D721Med (cell line): Measurements from ENCODE around the gene ZBTB8B.

Experiments used
- DNase-seq: peaks from one replicate; pipeline ENCODE4 v3.0.0; 2011; ENCODE audit warnings: low spot score; ENCODE audit not compliant: insufficient read length
- FAIRE-seq: peaks from 2 replicates; lab custom pipeline; 2011; peaks lifted over from hg19 to GRCh38; lab: Jason Lieb, UNC
- TF ChIP-seq, protein P1 (sequence below): IDR thresholded peaks from 2 replicates; pipeline ENCODE4 v1.5.1; 2012; ENCODE audit warnings: mild to moderate bottlenecking, control low read depth; ENCODE audit not compliant: insufficient read depth; ENCODE audit errors: missing control alignments

ZBTB8B gene

DNA sequence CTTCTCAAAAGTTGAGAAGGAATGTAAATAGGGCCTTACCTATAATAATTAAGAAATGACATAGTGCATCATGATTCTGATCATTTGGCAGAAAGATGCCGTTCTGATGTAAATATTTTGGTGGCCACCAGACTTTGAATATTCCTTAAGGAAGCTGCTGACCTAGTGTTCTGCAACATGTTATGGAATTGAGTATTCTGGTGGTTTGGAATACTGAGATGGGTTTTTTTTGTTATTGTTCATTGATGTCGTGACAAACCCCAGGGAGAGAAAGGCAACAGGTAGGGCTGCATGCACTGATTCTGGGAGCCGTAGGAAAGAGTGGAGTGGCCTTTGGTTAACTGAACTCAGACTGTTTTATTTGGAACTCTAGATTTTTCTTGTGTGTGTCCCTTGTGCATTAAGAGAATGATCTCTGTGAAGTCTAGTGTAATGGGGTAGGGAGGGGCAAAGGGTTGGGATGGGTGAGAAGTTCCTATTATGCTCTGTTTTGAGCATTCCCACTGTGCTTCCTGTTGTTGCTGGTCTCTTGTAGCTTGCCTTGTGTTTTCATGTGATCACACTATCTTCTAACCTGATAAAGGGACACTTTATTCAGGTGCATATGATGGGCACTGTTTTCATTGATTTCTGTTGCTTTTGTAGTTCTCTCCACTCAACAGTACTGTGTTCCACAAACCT, 25.0 kb downstream of the ZBTB8B start:
- no peak for FAIRE-seq

DNA sequence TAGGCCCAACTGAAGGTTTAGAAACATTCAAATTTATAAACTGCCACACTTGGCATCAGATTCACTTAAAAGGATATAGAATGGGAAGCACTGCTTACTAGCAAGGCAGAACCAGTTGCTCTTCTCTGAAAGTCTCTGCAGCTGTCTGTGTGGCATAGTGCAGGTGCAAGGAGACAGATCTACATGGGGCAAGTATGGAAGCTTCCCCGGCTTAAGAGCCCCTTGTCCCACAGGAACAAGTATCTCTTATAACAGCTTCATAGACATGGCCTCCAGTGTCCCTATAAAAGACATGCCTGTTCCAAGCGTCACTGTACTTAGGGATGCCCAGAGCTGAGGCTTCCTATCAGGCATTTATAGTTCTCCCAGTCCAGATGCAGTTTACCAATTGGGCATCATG, 26.5 kb downstream of the ZBTB8B start:
- no peak for FAIRE-seq
- no peak for DNase-seq
- TF ChIP-seq, protein P1, sequence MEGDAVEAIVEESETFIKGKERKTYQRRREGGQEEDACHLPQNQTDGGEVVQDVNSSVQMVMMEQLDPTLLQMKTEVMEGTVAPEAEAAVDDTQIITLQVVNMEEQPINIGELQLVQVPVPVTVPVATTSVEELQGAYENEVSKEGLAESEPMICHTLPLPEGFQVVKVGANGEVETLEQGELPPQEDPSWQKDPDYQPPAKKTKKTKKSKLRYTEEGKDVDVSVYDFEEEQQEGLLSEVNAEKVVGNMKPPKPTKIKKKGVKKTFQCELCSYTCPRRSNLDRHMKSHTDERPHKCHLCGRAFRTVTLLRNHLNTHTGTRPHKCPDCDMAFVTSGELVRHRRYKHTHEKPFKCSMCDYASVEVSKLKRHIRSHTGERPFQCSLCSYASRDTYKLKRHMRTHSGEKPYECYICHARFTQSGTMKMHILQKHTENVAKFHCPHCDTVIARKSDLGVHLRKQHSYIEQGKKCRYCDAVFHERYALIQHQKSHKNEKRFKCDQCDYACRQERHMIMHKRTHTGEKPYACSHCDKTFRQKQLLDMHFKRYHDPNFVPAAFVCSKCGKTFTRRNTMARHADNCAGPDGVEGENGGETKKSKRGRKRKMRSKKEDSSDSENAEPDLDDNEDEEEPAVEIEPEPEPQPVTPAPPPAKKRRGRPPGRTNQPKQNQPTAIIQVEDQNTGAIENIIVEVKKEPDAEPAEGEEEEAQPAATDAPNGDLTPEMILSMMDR, result no peak

More for the DNA sequence above, 25.0 kb downstream of the ZBTB8B start:
- TF ChIP-seq, protein P1, result no peak
- no peak for DNase-seq

GRCh38 chr1:32494196-32494595, 29.3 kb downstream of the ZBTB8B start:
- TF ChIP-seq, protein P1, result no peak
- FAIRE-seq (no peak), DNase-seq (no peak)

DNA sequence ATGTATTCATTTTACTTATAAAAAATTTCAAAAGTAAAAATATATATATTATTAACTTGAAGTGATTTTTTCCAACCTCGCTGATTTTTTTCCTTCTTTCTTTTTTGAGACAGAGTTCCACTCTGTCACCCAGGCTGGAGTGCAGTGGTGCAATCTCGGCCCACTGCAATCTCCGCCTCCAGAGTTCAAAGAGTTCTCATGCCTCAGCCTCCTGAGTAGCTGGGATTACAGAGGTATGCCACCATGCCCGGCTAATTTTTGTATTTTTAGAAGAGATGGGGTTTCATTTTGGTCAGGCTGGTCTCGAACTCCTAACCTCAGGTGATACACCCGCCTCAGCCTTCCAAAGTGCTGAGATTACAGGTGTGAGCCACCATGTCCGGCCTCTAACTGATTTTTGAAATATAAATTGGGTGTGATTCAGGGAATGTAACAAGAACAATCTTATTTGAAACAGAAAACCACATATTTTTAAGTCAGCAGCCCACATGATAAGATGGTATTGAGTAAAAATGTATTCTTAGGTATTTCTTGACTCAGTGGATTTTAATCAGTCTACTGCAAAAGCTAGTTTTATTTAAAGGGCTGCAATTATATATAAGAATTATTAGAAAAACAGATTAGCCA, 30.0 kb downstream of the ZBTB8B start:
- TF ChIP-seq, protein P1, result no peak
- DNase-seq (no peak), FAIRE-seq (no peak)

DNA sequence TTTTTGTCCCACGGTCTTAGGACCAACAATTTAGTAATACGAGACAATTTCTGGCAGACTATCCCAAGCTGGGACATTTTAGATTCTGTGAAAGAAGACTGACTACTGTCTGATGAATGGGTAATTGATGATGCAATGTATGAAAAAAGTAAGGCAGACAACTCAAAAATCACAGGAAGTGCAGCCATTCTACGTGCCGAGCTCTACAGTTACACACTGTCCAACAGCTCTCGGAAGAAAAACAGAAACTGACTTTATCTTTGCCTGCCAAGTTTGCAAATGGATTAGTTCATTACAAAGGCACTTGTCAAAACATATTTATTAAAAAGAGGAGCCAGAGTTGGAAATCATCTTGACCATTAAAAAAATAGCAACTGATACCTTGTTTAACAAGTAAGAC, 31.3 kb downstream of the ZBTB8B start:
- DNase-seq, result no peak
- TF ChIP-seq, protein P1, result no peak
- FAIRE-seq, result no peak

DNA sequence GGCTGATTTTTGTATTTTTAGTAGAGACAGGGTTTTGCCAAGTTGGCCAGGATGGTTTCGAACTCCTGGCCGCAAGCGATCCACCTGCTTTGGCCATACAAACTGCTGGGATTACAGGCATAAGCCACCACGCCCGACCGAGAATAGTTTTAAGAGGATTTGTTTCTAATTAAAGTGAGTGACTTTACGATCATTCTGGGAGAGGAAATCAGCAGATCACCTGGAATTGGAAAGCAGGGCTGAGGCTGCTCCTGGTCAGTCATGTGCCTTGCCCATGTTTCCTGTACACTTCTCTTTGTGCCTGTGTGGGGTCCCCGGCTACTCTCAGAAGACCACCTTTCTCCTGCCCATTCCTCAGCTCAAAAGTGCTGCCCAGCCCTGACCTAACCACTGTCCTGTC, 33.9 kb downstream of the ZBTB8B start:
- FAIRE-seq (no peak), DNase-seq (peak; percentile 40)
- TF ChIP-seq, protein P1, result no peak
